Measurements from ENCODE around the gene IFNL4.

IFNL4 gene

GRCh38 chr19:39207293-39207836 is 41.3 kb downstream of the IFNL4 start:
- no peak overlapping the region for H3K4me2 ChIP-seq (ENCODE audit: low read length)
- 0 out of 2 replicates have a peak, but pooled peaks cover 5% of the 10 kb centered on the region for H3K27me3 ChIP-seq (ENCODE audit: insufficient read depth, low read length)
- H3K9me3 ChIP-seq (ENCODE audit: low read length): no peaks in the 10 kb centered on the region
- H3K36me3 ChIP-seq (ENCODE audit: insufficient read depth, low read length): no peaks in the 10 kb centered on the region
- no peak overlapping the region for H3K27ac ChIP-seq (ENCODE audit: low read depth, low read length, poor library complexity, severe bottlenecking)
- TF ChIP-seq CTCF (IDR thresholded peaks at IDR 0.05; ENCODE audit: low read length) (no peak), EZH2 (IDR thresholded peaks at IDR 0.05; ENCODE audit: borderline replicate concordance, low read length) (no peak)
- no peaks in the 10 kb centered on the region for H4K20me1 ChIP-seq (ENCODE audit: insufficient read depth, low read length)
- H3K4me1 ChIP-seq (ENCODE audit: insufficient read depth, low read length, severe bottlenecking): no peaks in the 10 kb centered on the region
- H2AFZ ChIP-seq (ENCODE audit: low read length): no peak overlapping the region
- H3F3A ChIP-seq (ENCODE audit: insufficient read depth, low read length): no peaks in the 10 kb centered on the region
- no peak overlapping the region for H3K4me3 ChIP-seq (ENCODE audit: low read depth, low read length, poor library complexity, severe bottlenecking)
- H3K9me2 ChIP-seq (ENCODE audit: low read depth, low read length): no peaks in the 10 kb centered on the region
- no peaks in the 10 kb centered on the region for H3K79me2 ChIP-seq (ENCODE audit: insufficient read depth, low read length)
- H3K9ac ChIP-seq (ENCODE audit: low read length): no peak overlapping the region

GRCh38 chr19:39206122-39206521 is 42.5 kb downstream of the IFNL4 start:
- H3K27me3 ChIP-seq (ENCODE audit: insufficient read depth, low read length): 0 out of 2 replicates have a peak, but pooled peaks cover 5% of the 10 kb centered on the region
- H3K27ac ChIP-seq (ENCODE audit: low read depth, low read length, poor library complexity, severe bottlenecking): no peak overlapping the region
- H2AFZ ChIP-seq (ENCODE audit: low read length): no peak overlapping the region
- H3K4me1 ChIP-seq (ENCODE audit: insufficient read depth, low read length, severe bottlenecking): no peaks in the 10 kb centered on the region
- H3K4me2 ChIP-seq (ENCODE audit: low read length): no peak overlapping the region
- no peaks in the 10 kb centered on the region for H3K9me2 ChIP-seq (ENCODE audit: low read depth, low read length)
- H4K20me1 ChIP-seq (ENCODE audit: insufficient read depth, low read length): no peaks in the 10 kb centered on the region
- no peaks in the 10 kb centered on the region for H3F3A ChIP-seq (ENCODE audit: insufficient read depth, low read length)
- TF ChIP-seq EZH2 (IDR thresholded peaks at IDR 0.05; ENCODE audit: borderline replicate concordance, low read length) (no peak), CTCF (IDR thresholded peaks at IDR 0.05; ENCODE audit: low read length) (no peak)
- H3K9ac ChIP-seq (ENCODE audit: low read length): no peak overlapping the region
- no peaks in the 10 kb centered on the region for H3K79me2 ChIP-seq (ENCODE audit: insufficient read depth, low read length)
- no peaks in the 10 kb centered on the region for H3K36me3 ChIP-seq (ENCODE audit: insufficient read depth, low read length)
- H3K9me3 ChIP-seq (ENCODE audit: low read length): no peaks in the 10 kb centered on the region
- no peak overlapping the region for H3K4me3 ChIP-seq (ENCODE audit: low read depth, low read length, poor library complexity, severe bottlenecking)

- Histone ChIP-seq H3K9me3 (ENCODE audit: low read length) (no peaks in the 10 kb centered on the region), H3K36me3 (ENCODE audit: insufficient read depth, low read length) (no peaks in the 10 kb centered on the region), H3K4me1 (ENCODE audit: insufficient read depth, low read length, severe bottlenecking) (no peaks in the 10 kb centered on the region), H3K4me2 (ENCODE audit: low read length) (no peak overlapping the region), H3K79me2 (ENCODE audit: insufficient read depth, low read length) (no peaks in the 10 kb centered on the region), H4K20me1 (ENCODE audit: insufficient read depth, low read length) (no peaks in the 10 kb centered on the region), H3F3A (ENCODE audit: insufficient read depth, low read length) (no peaks in the 10 kb centered on the region), H3K27ac (ENCODE audit: low read depth, low read length, poor library complexity, severe bottlenecking) (no peak overlapping the region), H3K9ac (ENCODE audit: low read length) (no peak overlapping the region), H3K4me3 (ENCODE audit: low read depth, low read length, poor library complexity, severe bottlenecking) (no peak overlapping the region), H2AFZ (ENCODE audit: low read length) (no peak overlapping the region), H3K27me3 (ENCODE audit: insufficient read depth, low read length) (0 out of 2 replicates have a peak, but pooled peaks cover 5% of the 10 kb centered on the region), H3K9me2 (ENCODE audit: low read depth, low read length) (no peaks in the 10 kb centered on the region)
- no peak for TF ChIP-seq CTCF (IDR thresholded peaks at IDR 0.05; ENCODE audit: low read length)
- TF ChIP-seq EZH2 (IDR thresholded peaks at IDR 0.05; ENCODE audit: borderline replicate concordance, low read length): no peak
Measured at GRCh38 chr19:39205449-39205764, 43.2 kb downstream of the IFNL4 start.

All from OCI-LY1 (cell line).